HCT116 (cell line): ENCODE data around the gene KLF2. TPM values are rescaled to one million over a fixed set of nuclear protein-coding genes. Genes with fewer than 3 reads are reported as not detected.

Experiments
- ATAC-seq: fragments of 200-7000 bp; cut with Tn5 transposase; 2 replicates; pipeline ENCODE4 v1.9.1; 2020; ENCODE audit warnings: mild to moderate bottlenecking, moderate library complexity
- BruUV-seq: library from RNA; stranded (reverse); fragments of 400-500 nt; replicated peaks from 2 replicates; lab custom pipeline; 2021; lab: Mats Ljungman, UMichigan
- CTCF ChIA-PET: fragments of 300-600 bp; sonication (Branson Sonifier 250); formaldehyde crosslinking; loops from one replicate; lab custom pipeline; 2021; ENCODE audit warnings: antibody characterized with exemption; lab: Charles Lee
- POLR2A ChIA-PET: fragments of 300-600, 350-600 bp; sonication (Branson Sonifier 250); formaldehyde crosslinking; loops from one replicate; lab custom pipeline; 2021; ENCODE audit warnings: antibody characterized with exemption; lab: Charles Lee
- RAD21 ChIA-PET, 2 experiments: fragments of 300-600 bp; sonication (Branson Sonifier 250); formaldehyde crosslinking; loops; one replicate each; lab custom pipeline; 2023; ENCODE audit warnings: low total read pairs in 2 of 2; ENCODE audit not compliant: uncharacterized antibody in 2 of 2, unreplicated experiment in 2 of 2, low non-redundant PET in 1 of 2; lab: Charles Lee
- DNase-seq: peaks from one replicate; pipeline ENCODE4 v3.0.0-alpha.2; 2010; ENCODE audit warnings: low read depth, low spot score
- H2AFZ ChIP-seq: fragments of 200-600 bp; shearing (Covaris generic), sonication (generic); 2 replicates; pipeline ENCODE4 v1.6.1; 2017; ENCODE audit warnings: low read depth, mixed run types, mixed read lengths, antibody characterized with exemption, low read length; ENCODE audit not compliant: poor library complexity, severe bottlenecking
- H3K27ac ChIP-seq: 2 replicates; pipeline ENCODE4 v1.5.1; 2012; ENCODE audit warnings: low read depth, low read length
- H3K27me3 ChIP-seq: fragments of 200-600 bp; sonication (generic); 2 replicates; pipeline ENCODE4 v1.6.1; 2016; ENCODE audit warnings: mixed run types, low read length, mixed read lengths; ENCODE audit not compliant: insufficient read depth
- H3K36me3 ChIP-seq, 2 experiments: fragments of 200-500 bp in 1 of 2; fragments of 200-600 bp in 1 of 2; sonication (Bioruptor generic) in 1 of 2; sonication (generic) in 1 of 2; 2 replicates each; pipeline versions ENCODE4 v1.5.1 to v1.6.1; 2014 to 2016; ENCODE audit warnings: low read length in 2 of 2, inconsistent platforms in 1 of 2, mixed read lengths in 1 of 2, mixed run types in 1 of 2; ENCODE audit not compliant: insufficient read depth in 2 of 2, control insufficient read depth in 1 of 2
- H3K4me1 ChIP-seq, 2 experiments: fragments of 200-600 bp in 1 of 2; sonication (generic) in 1 of 2; 2 replicates each; pipeline versions ENCODE4 v1.5.1 to v1.6.1; 2012 to 2017; ENCODE audit warnings: low read length in 2 of 2, inconsistent platforms in 1 of 2, mild to moderate bottlenecking in 1 of 2, mixed read lengths in 1 of 2, mixed run types in 1 of 2, moderate library complexity in 1 of 2; ENCODE audit not compliant: insufficient read depth in 2 of 2, control insufficient read depth in 1 of 2
- H3K4me2 ChIP-seq: fragments of 200-600 bp; sonication (generic); 2 replicates; pipeline ENCODE4 v1.6.1; 2017; ENCODE audit warnings: mixed run types, low read length, mixed read lengths
- H3K4me3 ChIP-seq, 2 experiments: fragments of 200-600 bp in 1 of 2; sonication (generic) in 1 of 2; replicated peaks in 1 of 2; 2 replicates each; pipeline ENCODE4 v1.5.1; 2011 to 2016; ENCODE audit warnings: low read length in 2 of 2, control low read depth in 1 of 2, low read depth in 1 of 2, mild to moderate bottlenecking in 1 of 2, mixed read lengths in 1 of 2, mixed run types in 1 of 2
- H3K79me2 ChIP-seq: fragments of 200-600 bp; sonication (generic); 2 replicates; pipeline ENCODE4 v1.6.1; 2017; ENCODE audit warnings: mild to moderate bottlenecking, mixed run types, low read length, moderate library complexity, mixed read lengths; ENCODE audit not compliant: insufficient read depth
- H3K9ac ChIP-seq: fragments of 200-600 bp; sonication (generic); 2 replicates; pipeline ENCODE4 v1.6.1; 2016; ENCODE audit warnings: low read length, mixed read lengths
- H3K9me2 ChIP-seq: fragments of 200-600 bp; sonication (generic), shearing (Covaris generic); 2 replicates; pipeline ENCODE4 v1.6.1; 2017; ENCODE audit warnings: mixed run types, mild to moderate bottlenecking, moderate library complexity; ENCODE audit not compliant: insufficient read depth
- H3K9me3 ChIP-seq, 2 experiments: fragments of 200-500 bp in 1 of 2; fragments of 200-600 bp in 1 of 2; sonication (Bioruptor generic) in 1 of 2; sonication (generic) in 1 of 2; 2 replicates each; pipeline ENCODE4 v1.6.1; 2014 to 2017; ENCODE audit warnings: low read length in 2 of 2, mixed read lengths in 2 of 2, inconsistent platforms in 1 of 2, low read depth in 1 of 2, mild to moderate bottlenecking in 1 of 2, mixed run types in 1 of 2, moderate library complexity in 1 of 2; ENCODE audit not compliant: control insufficient read depth in 1 of 2, insufficient read depth in 1 of 2
- H4K20me1 ChIP-seq: fragments of 200-600 bp; sonication (generic), shearing (Covaris generic); 2 replicates; pipeline ENCODE4 v1.6.1; 2017; ENCODE audit warnings: mixed run types, mild to moderate bottlenecking, moderate library complexity; ENCODE audit not compliant: insufficient read depth
- CTCF ChIP-seq, 3 experiments: fragments of 200-600 bp in 1 of 3; sonication (generic) in 1 of 3; IDR thresholded peaks in 2 of 3; conservative IDR thresholded peaks in 1 of 3; 2 replicates each; pipeline ENCODE4 v1.5.1; 2012 to 2017; ENCODE audit warnings: low read depth in 2 of 3, low read length in 2 of 3, antibody characterized with exemption in 1 of 3, borderline replicate concordance in 1 of 3, control low read depth in 1 of 3, mild to moderate bottlenecking in 1 of 3, mixed read lengths in 1 of 3, mixed run types in 1 of 3, moderate library complexity in 1 of 3; ENCODE audit not compliant: insufficient read depth in 1 of 3
- ELF1 ChIP-seq: IDR thresholded peaks from 2 replicates; pipeline ENCODE4 v1.6.1; 2012; ENCODE audit warnings: low read depth, borderline replicate concordance
- EZH2phosphoT487 ChIP-seq: fragments of 200-600 bp; IDR thresholded peaks from 2 replicates; pipeline ENCODE4 v1.6.1; 2018; ENCODE audit warnings: antibody characterized with exemption, borderline replicate concordance
- FOSL1 ChIP-seq: IDR thresholded peaks from 2 replicates; pipeline ENCODE4 v1.6.1; 2012; ENCODE audit warnings: low read depth
- JUND ChIP-seq: IDR thresholded peaks from 2 replicates; pipeline ENCODE4 v1.6.1; 2012
- RAD21 ChIP-seq: IDR thresholded peaks from 2 replicates; pipeline ENCODE4 v1.6.1; 2012; ENCODE audit warnings: low read depth, mild to moderate bottlenecking
- SRF ChIP-seq: IDR thresholded peaks from 2 replicates; pipeline ENCODE4 v1.6.1; 2012; ENCODE audit warnings: low read depth
- TCF7L2 ChIP-seq: IDR thresholded peaks from 2 replicates; pipeline ENCODE4 v1.7.0; 2011; ENCODE audit warnings: borderline replicate concordance, inconsistent platforms; ENCODE audit not compliant: insufficient read depth, insufficient read length; ENCODE audit errors: extremely low read depth
- intact Hi-C: fragments of 100-400 bp; cut with micrococcal nuclease; formaldehyde crosslinking; loops from 2 replicates; pipeline ENCODE4 v1.10.0; 2022
- total RNA-seq: library from RNA; stranded (reverse); gene quantifications from one replicate; pipeline ENCODE4 v1.2.1, GENCODE V29; 2021; ENCODE audit not compliant: unreplicated experiment
- TF ChIP-seq, protein P1 (sequence below): IDR thresholded peaks from 2 replicates; pipeline ENCODE4 v1.6.1; 2012
- TF ChIP-seq, protein P2 (sequence below): IDR thresholded peaks from 2 replicates; pipeline ENCODE4 v1.6.1; 2012

The KLF2 gene
- total RNA-seq, 1 experiment from 2014 or later: 39.4 TPM

DNA sequence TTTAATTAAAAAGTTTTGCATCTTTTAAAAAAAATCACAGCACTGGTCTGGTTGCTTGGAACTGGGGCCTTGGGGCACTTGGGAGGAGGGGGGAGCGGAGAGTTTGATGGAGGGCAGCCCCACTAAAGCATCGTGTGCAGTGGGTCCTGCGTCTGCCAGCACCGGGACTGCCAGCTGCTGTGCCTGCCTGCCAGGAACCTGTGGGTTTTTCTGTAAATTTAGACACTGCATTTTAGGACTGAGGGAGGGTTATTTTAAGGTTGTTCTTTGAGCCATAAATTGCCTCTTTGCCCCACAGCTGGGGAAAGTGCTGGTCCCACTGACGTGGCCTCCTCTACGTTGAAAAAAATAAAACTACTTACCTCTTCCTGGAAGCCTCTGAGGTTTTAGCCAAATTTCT lies 2.9 kb downstream of the KLF2 start:
- Histone ChIP-seq H3K9ac (no peak overlapping the region), H3K36me3 (peaks cover 5 to 11% of the 10 kb centered on the region in 2 experiments; a peak in 2 of 4 replicates), H3K9me2 (no peaks in the 10 kb centered on the region), H3K27me3 (no peaks in the 10 kb centered on the region), H3K79me2 (peaks cover 23% of the 10 kb centered on the region), H3K4me3 (no peak overlapping the region), H4K20me1 (0 out of 2 replicates have a peak, but pooled peaks cover 8% of the 10 kb centered on the region), H3K9me3 (no peaks in the 10 kb centered on the region), H2AFZ (no peak overlapping the region), H3K27ac (no peak overlapping the region), H3K4me1 (peaks cover 18 to 43% of the 10 kb centered on the region in 2 experiments), H3K4me2 (no peak overlapping the region)
- DNase-seq (no peak), ATAC-seq (no peak)
- CTCF ChIA-PET: interaction anchor here (1.4 kb wide), 1 partner anchor 59 kb away, joined by 4 read pairs; no protein-coding TSS in a partner anchor
- POLR2A ChIA-PET: interaction anchor here (0.7 to 4.3 kb wide), 8 partner anchors 12 to 142 kb away, joined by 3 to 32 read pairs (median 3); partner anchors contain the start of genes AP1M1 and FAM32A
- TF ChIP-seq, protein P1, sequence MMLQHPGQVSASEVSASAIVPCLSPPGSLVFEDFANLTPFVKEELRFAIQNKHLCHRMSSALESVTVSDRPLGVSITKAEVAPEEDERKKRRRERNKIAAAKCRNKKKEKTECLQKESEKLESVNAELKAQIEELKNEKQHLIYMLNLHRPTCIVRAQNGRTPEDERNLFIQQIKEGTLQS: no peak
- TF ChIP-seq, protein P2, sequence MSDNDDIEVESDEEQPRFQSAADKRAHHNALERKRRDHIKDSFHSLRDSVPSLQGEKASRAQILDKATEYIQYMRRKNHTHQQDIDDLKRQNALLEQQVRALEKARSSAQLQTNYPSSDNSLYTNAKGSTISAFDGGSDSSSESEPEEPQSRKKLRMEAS: no peak
- no peak for TF ChIP-seq EZH2phosphoT487
- no peak for TF ChIP-seq RAD21
- TF ChIP-seq JUND: no peak
- no peak for TF ChIP-seq FOSL1
- TF ChIP-seq TCF7L2: no peak
- TF ChIP-seq CTCF (IDR thresholded peaks at IDR 0.05 in 2 of 3, conservative IDR thresholded peaks at IDR 0.05 in 1 of 3; ENCODE audit: borderline replicate concordance in 1 of 3, insufficient read depth in 1 of 3, low read depth in 2 of 3, low read length in 2 of 3): no peak
- no peak for TF ChIP-seq ELF1
- TF ChIP-seq SRF: no peak
- BruUV-seq: no TSS peak
- intact Hi-C loops: loop anchor here (5.0 kb wide), 1 partner anchor 80 kb away; no protein-coding TSS in a partner anchor
- RAD21 ChIA-PET: no interaction called here
